Left cardiac atrium (tissue), 4 donors: Measurements from ENCODE around the gene GNAO1. TPM values are rescaled to one million over a fixed set of nuclear protein-coding genes. Genes with fewer than 3 reads are reported as not detected.
A peak's percentile ranks its signal among the peaks of the same experiment; 100 is the strongest.
"Not testable (repeated sequence)": the region's sequence is repeated elsewhere in the genome, so short reads cannot be mapped to it uniquely, and the experiment has no call there.

Experiments
- ATAC-seq, 2 donors: fragments of 200-7000 bp; cut with Tn5 transposase; one replicate each; pipeline ENCODE4 v1.9.1; 2020; ENCODE audit warnings: mild to moderate bottlenecking in 2 of 2, moderate library complexity in 2 of 2
- DNase-seq: peaks from one replicate; pipeline ENCODE4 v3.0.0-alpha.2; 2020
- intact Hi-C, 2 donors: fragments of 100-400 bp; cut with DNase I; formaldehyde crosslinking; loops; one replicate each; pipeline versions ENCODE4 v1.14.1 to v1.15.1; 2022 to 2023
- total RNA-seq, 2 donors: library from RNA; stranded (reverse); fragmentation: NEBNext Ultra II Directional; extraction: Animal tissue kit (Norgen Biotek cat#: 25700); gene quantifications; one replicate each; pipeline ENCODE4 v1.2.1, GENCODE V29; 2021
- donor health status: DM: no; HTN: yes; CAD: no.
- donor health status: DM: no; HTN: yes; CAD: no; lungs with severe emphysema.
- donor health status: DM: yes; HTN: yes; CAD: no.
- donor health status: Dilated cardiomyopathy.

Gene GNAO1
- total RNA-seq, 2 donors from 2014 or later = 65.3 to 92.9 TPM

DNA sequence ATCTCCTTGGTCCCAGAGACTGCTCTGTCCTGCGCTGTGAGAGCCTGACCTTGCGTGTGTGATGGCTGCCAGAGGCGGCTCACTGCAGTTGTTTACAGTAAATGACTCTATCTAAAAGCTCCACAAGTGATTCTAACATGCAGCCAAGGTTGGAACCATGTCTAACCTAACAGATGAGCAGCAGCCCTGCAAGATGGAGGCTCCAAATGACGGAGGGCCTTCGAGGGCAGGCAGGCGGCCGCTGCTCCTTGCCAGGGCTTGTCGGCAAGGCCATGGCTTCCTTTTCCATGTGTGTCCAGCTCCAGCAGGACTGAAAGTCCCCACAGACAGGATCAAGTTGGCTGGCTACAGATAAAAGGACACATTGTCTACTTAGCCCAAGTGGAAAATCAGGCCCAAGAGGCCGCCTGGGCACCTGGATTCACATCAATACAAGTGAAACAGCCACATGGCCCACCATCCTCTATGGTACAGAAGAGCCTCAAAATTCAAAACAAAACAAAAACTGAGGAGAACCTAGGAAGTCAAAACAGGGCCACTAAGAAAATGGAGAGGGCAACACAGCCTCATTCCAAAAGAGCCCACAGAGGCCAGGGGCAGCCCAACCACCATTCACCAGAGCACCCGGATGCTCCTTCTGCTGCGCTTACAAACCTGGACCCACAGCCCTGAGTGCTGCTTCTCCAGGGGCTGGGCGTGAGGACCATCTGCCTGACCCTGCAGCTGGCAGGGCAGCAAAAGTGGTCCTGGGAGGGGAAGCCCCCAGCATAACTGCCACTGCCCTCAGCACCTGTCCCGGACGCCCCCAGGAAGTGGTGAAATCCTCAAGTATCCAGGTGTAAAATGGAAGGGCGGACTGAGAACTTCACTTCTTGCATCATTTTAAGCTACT is 169.1 kb downstream of the GNAO1 start:
- ATAC-seq = no peak
- intact Hi-C loops = no loop called here
- DNase-seq = no peak

GRCh38 chr16:56362057-56362655 is 170.9 kb downstream of the GNAO1 start:
- ATAC-seq (no peak), DNase-seq (no peak)
- intact Hi-C loops = no loop called here

GRCh38 chr16:56362706-56363105 is 171.4 kb downstream of the GNAO1 start:
- DNase-seq (no peak), ATAC-seq (no peak)
- intact Hi-C loops = no loop called here

- intact Hi-C loops = no loop called here
- peak in 1 of 2 donors; percentile 10 for ATAC-seq
- DNase-seq = no peak
These were observed 172.0 kb downstream of the GNAO1 start for GRCh38 chr16:56363181-56363716.

GRCh38 chr16:56363781-56364565 is 172.7 kb downstream of the GNAO1 start:
- no peak for DNase-seq

DNA sequence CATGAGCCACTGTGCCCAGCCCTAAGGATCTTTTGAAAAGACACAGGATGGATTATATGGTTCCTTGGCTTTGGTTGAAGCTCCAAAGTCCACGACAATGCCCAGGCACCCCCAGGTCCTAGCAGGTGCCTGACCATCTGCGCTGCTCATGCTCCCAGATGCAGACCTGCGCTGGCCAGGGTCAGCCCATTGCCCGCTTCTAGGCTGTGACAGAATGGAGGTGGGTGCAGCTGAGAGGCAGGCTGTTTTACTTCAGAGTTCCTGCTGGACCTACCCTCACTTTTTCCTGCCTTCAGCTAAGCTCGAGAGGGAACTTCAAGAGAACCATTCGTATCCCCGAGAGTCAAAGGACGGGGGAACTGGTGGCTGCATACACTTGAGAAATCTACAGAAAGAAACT is 173.6 kb downstream of the GNAO1 start:
- intact Hi-C loops = no loop called here
- ATAC-seq (no peak), DNase-seq (no peak)

More at GRCh38 chr16:56363781-56364565, 172.7 kb downstream of the GNAO1 start:
- no peak for ATAC-seq
- intact Hi-C loops = no loop called here

DNA sequence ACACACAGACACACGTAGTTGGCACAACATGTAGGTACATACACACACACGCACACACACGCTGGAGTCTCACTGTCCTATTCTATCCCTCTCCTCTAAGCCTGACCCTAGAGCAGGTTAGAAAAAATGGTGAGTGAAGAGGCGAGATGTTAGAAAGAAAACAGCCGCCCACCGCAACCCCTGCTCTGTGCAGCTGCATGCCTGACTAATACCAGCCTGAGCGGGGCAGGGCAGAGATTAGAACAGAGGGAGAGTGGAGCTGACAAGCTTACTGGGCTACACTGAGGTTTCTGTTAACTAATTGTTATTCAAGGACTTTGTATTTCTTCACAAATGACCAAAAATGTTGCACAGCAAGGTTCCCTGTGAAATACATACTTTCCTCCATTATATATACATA is 174.3 kb downstream of the GNAO1 start:
- ATAC-seq = no peak
- intact Hi-C loops = no loop called here
- DNase-seq = no peak

DNA sequence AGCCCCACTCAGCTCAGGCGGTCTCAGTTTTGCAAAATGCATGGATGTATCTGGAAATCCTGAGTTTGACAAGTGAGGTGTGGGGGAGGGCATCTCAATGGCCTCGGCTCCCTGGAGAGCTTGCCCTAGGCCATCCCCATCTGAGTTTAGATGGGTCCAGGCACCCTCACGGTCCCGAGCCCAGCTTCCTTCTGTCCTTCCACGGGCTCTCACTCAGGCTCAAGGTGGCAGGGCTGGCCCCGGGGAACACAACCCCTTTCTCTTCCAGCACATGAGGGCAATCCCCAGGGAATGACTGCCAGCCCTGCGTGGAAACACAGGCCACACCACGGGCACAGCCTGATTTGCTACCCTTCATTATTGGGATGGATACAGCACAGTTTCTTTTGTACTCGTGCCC is 175.7 kb downstream of the GNAO1 start:
- intact Hi-C loops = no loop called here
- no peak for DNase-seq
- no peak for ATAC-seq

GRCh38 chr16:56367764-56368163 is 176.5 kb downstream of the GNAO1 start:
- ATAC-seq = no peak
- intact Hi-C loops = no loop called here
- DNase-seq = no peak

DNA sequence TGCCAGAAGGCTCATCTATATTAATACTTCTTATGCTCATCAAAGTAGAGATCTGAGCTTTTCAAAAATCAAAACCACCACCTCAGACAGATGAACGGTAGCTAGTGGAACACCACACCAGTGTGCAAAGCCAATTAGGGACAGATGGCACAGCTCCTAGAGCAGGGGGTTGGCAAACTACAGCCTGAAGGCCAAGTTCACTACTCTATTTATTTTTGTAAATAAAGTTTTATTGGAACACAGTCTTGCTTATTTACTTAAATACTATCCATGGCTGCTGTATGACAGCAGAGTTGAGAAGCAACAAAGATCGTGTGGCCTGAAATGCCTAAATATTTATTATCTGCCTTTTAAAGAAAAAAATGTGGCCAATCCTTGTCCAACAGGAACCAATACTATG is 177.3 kb downstream of the GNAO1 start:
- intact Hi-C loops = no loop called here
- no peak for DNase-seq
- no peak for ATAC-seq

DNA sequence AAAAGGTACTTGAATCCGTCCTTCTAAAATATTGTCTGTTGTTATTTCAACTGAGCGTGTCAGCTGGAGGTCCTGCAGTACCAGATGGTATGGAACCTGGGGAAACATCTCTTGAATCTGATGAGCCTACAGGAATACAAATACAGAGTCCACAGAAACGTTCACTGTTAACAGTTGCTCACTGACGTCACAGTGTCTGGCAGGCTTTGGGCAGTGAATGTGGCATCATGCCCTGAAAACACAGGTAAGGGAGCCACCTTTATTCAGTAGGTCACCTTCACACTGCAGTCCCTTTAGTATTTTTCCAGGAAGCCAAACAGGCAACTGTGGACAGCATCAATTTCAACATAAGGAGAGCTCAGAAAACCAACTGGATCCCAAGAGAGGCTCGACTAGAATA is 177.9 kb downstream of the GNAO1 start:
- intact Hi-C loops = no loop called here
- no peak for ATAC-seq
- DNase-seq = no peak

DNA sequence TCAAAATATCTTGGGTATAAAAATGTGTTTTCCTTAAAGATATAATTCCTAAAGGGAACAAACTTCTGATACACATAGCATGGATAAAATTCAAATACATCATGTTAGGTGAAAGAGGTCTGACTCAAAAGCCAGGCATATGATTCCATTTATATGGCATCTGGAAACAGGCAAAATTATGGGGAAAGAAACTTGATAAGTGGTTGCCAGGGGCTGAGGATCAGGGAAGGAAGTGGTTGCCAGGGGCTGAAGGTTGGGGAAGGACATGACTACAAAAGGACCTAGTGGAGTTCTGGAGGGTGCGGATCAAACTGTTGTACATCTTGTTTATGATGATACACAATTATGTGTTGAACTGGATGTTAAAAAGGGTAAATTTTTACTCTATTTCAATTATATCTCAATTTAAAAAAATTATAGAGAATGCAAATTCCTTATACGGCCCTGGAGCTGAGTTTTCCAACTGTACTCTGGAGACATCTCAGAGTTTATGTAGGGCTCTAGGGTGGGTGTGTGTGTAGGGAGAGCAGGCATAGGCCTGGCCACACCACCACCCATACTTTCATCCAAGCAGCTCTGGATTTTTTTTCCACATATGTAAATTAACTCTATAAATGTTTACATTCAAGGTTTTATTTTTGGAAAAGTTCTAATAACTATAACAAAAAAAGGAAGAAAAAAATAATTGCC is 179.0 kb downstream of the GNAO1 start:
- intact Hi-C loops = no loop called here
- ATAC-seq = no peak

GRCh38 chr16:56370875-56371659 is 179.8 kb downstream of the GNAO1 start:
- ATAC-seq (peak in 1 of 2 donors; percentile 66), DNase-seq (no peak)
- intact Hi-C loops = no loop called here

More for the DNA sequence above, 179.0 kb downstream of the GNAO1 start:
- DNase-seq = no peak

DNA sequence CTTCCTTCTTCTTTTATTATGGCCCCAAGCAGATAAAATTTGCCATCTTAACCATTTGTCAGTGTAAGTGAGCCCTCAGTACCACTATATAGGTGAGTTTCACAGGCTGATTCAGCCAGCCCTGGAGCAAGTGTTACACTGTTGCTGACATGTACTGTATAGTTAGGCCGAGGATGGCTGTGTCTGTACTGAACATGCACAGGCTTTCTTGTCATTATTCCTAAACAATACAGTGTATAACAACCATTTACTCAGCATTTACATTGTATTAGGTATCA is 180.3 kb downstream of the GNAO1 start:
- intact Hi-C loops = no loop called here
- ATAC-seq (no peak), DNase-seq (no peak)

DNA sequence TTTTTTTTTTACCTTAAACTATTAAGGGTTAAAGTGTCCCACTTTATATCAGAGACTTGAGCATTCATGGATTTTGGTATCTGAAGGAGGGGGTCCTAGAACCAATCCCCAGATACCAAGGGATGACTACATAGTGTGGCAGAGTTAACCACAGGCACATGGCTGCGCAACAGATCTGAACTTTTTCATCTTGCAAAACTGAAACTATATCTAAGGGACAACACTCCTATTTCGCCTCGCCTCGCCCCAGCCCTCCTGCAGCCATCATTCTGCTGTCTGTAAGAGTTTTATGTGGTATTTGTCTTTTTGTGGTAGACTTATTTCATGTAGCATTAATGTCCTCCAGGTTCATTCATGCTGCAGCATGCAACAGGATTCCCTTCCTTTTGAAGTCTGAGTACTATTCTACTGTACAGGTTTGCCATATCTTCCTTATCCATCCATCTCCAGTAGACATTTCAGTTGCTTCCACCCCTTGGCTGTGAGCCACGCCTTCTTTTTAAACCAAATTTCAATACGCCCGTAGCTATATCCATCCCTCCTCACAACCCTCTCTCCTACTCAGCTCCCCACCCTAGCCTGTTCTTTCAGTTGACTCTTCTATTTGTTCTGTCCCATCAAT is 180.8 kb downstream of the GNAO1 start:
- DNase-seq (no peak), ATAC-seq (no peak)
- intact Hi-C loops = no loop called here

DNA sequence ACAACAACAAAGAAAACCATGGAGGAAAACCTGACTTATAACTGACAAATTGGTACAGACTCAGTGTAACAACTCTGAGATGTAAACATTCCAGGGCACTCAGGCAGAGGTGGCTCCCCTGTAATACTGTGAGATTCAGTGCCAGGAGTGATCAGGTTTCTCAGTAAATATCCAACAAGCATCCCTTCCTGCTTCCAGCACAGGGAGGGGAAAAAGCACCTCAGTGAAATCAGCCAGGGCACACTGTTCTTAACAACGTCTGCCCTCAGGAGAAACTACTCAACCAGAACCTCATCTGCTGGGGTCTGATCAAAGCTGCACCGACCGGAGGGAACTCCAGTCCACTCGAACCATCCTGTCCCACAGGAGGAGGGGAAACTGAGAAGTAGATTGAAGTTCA is 181.7 kb downstream of the GNAO1 start:
- intact Hi-C loops = no loop called here
- DNase-seq (no peak), ATAC-seq (no peak)

DNA sequence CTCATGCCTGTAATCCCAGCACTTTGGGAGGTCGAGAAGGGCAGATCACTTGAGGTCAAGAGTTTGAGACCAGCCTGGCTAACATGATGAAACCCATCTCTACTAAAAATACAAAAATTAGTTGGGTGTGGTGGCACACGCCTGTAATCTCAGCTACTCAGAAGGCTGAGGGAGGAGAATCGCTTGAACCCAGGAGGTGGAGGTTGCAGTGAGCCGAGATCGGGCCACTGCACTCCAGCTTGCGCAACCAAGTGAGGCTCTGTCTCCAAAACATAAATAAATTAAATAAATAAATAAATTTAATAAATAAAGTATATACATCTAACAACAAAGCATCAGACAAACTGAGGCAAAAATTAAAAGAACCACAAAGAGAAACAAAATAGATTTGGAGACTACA is 184.5 kb downstream of the GNAO1 start:
- ATAC-seq, DNase-seq, intact Hi-C loops: not testable (repeated sequence)

DNA sequence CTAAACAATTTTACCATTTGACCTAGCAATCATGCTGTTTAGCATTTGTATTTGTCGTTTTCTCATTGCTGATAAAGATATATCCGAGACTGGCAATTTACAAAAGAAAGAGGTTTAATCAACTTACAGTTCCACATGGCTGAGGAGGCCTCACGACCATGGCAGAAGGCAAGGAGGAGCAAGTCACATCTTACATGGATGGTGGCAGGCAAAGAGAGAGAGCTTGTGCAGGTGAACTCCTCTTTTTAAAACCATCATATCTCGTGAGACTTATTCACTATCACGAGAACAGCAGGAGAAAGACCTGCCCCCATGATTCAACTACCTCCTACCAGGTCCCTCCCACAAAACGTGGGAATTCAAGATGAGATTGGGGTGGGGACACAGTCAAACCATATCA is 187.8 kb downstream of the GNAO1 start:
- DNase-seq, ATAC-seq, intact Hi-C loops: not testable (repeated sequence)
